CD4-positive, alpha-beta T cell treated with Interleukin-6 at 100 ng/mL for 8 hours (primary cell): ENCODE results near the gene CDH20.
A peak's percentile ranks its signal among the peaks of the same experiment; 100 is the strongest.

Source experiments
- DNase-seq: peaks from one replicate; pipeline ENCODE4 v3.0.0-alpha.2; 2020; ENCODE audit warnings: mixed read lengths, low spot score

CDH20 gene

GRCh38 chr18:61531182-61531581 lies 198.0 kb downstream of the CDH20 start:
- no peak for DNase-seq

- DNase-seq: no peak
Observed at GRCh38 chr18:61531891-61532290, 198.7 kb downstream of the CDH20 start.

GRCh38 chr18:61535401-61535800 lies 202.2 kb downstream of the CDH20 start:
- no peak for DNase-seq

- no peak for DNase-seq
Observed at GRCh38 chr18:61541673-61542072, 208.4 kb downstream of the CDH20 start.

GRCh38 chr18:61542596-61542995 lies 209.4 kb downstream of the CDH20 start:
- DNase-seq: no peak

GRCh38 chr18:61543518-61543917 lies 210.3 kb downstream of the CDH20 start:
- no peak for DNase-seq

GRCh38 chr18:61544178-61544577 lies 210.9 kb downstream of the CDH20 start:
- DNase-seq: no peak

- no peak for DNase-seq
Observed at GRCh38 chr18:61545281-61546245, 212.3 kb downstream of the CDH20 start.

GRCh38 chr18:61546590-61546989 lies 213.4 kb downstream of the CDH20 start:
- DNase-seq: no peak

GRCh38 chr18:61549416-61549815 lies 216.2 kb downstream of the CDH20 start:
- DNase-seq: no peak

- DNase-seq: no peak
Observed at GRCh38 chr18:61549889-61550288, 216.7 kb downstream of the CDH20 start.

- DNase-seq: peak; percentile 8
Observed at GRCh38 chr18:61551586-61551985, 218.4 kb downstream of the CDH20 start.

GRCh38 chr18:61553045-61553659 lies 219.9 kb downstream of the CDH20 start:
- no peak for DNase-seq

- DNase-seq: no peak
Observed at GRCh38 chr18:61554117-61554776, 221.0 kb downstream of the CDH20 start.

- DNase-seq: no peak
Observed at GRCh38 chr18:61554946-61555361, 221.7 kb downstream of the CDH20 start.

- DNase-seq: no peak
Observed at GRCh38 chr18:61556316-61556715, 223.1 kb downstream of the CDH20 start.

GRCh38 chr18:61556862-61557261 lies 223.6 kb downstream of the CDH20 start:
- no peak for DNase-seq

GRCh38 chr18:61569176-61569892 lies 236.1 kb downstream of the CDH20 start:
- DNase-seq: no peak

- DNase-seq: no peak
Observed at GRCh38 chr18:61570070-61570469, 236.8 kb downstream of the CDH20 start.

GRCh38 chr18:61572084-61572655 lies 238.9 kb downstream of the CDH20 start:
- no peak for DNase-seq

GRCh38 chr18:61572871-61573270 lies 239.6 kb downstream of the CDH20 start:
- no peak for DNase-seq

GRCh38 chr18:61574665-61575064 lies 241.4 kb downstream of the CDH20 start:
- no peak for DNase-seq
